HG03469 (cell line): ENCODE measurements around the gene ZNF79.
A peak's percentile ranks its signal among the peaks of the same experiment; 100 is the strongest.

Experiments
- ATAC-seq: cut with Tn5 transposase; IDR thresholded peaks from one replicate; pipeline ENCODE4 v1.9.1; 2021; ENCODE audit warnings: mild to moderate bottlenecking, moderate library complexity, moderate number of reproducible peaks; ENCODE audit not compliant: unreplicated experiment

The ZNF79 gene

GRCh38 chr9:127422787-127423186, 1.4 kb upstream of the ZNF79 start:
- no peak for ATAC-seq

- no peak for ATAC-seq
Measured at GRCh38 chr9:127423476-127423933, 677 bp upstream of the ZNF79 start.

DNA sequence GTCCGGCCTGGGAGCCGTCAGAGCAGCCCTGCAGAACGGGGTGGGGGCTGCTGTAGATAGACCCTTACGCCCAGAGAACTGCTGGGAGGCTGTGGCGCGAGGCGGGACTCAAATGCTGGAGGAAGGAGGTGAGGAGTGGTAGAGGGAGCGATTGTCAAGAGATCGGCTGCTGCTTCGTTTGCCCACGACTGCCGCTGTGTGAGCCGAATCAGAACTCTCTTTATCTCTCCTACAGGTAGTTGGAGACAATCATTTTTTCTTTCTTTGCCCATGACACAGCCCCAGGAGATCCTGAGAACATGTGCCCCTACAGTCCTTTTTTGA, 456 bp downstream of the ZNF79 start:
- no peak for ATAC-seq

- ATAC-seq, result no peak
Measured at GRCh38 chr9:127426756-127427155, 2.6 kb downstream of the ZNF79 start.

DNA sequence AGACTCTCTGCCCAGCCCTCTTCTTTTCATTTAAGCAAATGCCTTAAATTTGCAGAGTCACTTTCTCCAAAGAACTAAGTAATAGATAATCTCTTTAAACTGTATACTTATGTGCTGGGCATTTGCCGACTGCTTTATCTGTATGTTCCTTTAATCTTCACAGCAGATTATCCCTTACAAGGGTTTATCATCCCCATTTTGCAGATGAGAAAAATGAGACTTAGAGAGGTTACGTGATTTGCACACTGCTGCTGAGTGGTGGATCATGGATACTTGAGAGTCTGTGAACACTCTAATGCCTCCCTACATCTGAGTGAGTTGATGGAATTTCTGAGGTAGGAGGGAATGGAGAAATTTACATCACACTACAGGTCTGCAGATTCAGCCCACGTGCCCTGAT, 4.2 kb downstream of the ZNF79 start:
- ATAC-seq, result no peak

DNA sequence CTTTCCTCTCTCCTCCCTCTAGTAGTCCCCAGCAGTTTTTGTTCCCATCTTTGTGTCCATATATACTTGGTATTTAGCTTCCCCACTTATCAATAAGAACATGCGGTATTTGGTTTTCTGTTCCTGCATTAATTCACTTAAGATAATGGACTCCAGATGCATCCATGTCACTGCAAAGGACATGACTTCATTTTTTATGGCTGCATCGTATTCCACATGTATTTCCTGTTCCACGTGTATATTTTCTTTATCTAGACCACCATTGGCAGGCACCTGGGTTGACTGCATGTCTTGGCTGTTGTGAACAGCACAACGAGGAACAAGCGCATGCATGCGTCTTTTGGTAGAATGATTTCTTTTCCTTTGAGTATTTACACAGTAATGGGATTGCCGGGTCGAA, 6.2 kb downstream of the ZNF79 start:
- no peak for ATAC-seq

- no peak for ATAC-seq
Measured at GRCh38 chr9:127437497-127438264, 13.5 kb downstream of the ZNF79 start.

DNA sequence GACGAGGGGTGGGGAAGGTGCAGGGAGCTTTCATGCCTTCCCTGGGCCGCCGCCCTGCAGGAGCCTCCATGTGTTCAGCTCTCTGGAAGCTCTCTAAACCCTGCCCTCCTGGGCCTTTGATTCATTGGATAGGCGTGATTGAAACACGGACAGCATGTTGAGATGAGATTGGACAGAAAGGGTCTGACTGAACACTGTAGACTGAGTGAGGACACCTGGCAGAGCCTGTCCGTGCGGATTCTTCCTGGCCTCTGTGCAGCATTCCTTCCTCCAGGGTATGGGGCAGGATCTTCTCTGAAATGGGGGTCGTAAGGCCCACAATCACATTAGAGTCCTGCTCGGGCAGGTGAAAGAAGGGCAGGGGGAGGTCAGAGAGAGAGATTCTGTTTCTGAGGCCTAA, 14.2 kb downstream of the ZNF79 start:
- ATAC-seq, result no peak

DNA sequence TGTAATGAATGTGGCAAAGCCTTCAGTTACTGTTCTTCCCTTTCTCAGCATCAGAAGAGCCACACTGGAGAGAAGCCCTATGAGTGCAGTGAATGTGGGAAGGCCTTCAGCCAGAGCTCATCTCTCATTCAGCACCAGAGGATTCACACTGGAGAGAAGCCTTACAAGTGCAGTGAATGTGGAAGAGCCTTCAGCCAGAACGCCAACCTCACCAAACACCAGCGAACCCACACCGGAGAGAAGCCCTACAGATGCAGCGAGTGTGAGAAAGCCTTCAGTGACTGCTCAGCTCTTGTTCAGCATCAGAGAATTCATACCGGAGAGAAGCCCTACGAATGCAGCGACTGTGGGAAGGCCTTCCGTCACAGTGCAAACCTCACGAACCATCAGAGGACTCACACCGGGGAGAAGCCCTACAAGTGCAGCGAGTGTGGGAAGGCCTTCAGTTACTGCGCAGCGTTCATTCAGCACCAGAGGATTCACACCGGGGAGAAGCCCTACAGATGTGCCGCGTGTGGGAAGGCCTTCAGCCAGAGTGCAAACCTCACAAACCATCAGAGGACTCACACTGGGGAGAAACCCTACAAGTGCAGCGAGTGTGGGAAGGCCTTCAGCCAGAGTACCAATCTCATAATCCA, 20.2 kb downstream of the ZNF79 start:
- no peak for ATAC-seq

DNA sequence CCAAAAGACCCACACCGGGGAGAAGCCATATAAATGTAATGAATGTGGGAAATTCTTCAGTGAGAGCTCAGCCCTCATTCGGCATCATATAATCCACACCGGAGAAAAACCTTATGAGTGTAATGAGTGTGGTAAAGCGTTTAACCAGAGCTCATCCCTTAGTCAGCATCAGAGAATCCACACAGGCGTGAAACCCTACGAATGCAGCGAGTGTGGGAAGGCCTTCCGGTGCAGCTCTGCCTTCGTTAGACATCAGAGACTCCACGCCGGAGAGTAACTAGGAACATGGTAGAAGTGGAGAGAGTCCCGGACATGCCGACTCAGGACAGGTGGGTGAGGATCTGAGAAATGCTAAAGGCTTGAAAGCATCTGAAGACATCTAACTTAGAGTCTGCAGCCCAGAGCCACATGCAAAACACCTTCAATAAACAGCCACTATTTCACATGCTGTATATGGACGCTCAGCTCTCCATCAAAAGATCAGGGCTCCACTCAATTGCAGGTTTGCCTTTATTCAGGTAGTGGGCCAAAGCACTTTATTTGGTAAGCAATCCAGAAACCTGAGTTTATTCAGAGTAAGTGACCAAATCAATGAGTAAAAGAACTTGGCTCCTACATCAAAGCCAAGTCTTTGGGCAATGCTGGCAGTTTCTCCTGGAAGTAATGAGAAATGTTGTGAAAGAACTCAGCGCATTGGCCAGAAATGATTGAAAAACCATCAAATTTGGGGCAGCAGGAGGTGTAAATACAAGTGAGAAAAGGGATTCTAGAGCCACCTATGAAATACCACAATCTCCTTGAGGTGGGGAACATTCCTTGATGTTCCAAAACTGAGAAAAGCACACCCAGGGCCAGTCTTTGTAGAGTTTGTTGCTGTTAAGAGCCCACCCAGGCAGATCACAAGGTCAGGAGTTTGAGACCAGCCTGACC, 21.0 kb downstream of the ZNF79 start:
- ATAC-seq, result no peak

DNA sequence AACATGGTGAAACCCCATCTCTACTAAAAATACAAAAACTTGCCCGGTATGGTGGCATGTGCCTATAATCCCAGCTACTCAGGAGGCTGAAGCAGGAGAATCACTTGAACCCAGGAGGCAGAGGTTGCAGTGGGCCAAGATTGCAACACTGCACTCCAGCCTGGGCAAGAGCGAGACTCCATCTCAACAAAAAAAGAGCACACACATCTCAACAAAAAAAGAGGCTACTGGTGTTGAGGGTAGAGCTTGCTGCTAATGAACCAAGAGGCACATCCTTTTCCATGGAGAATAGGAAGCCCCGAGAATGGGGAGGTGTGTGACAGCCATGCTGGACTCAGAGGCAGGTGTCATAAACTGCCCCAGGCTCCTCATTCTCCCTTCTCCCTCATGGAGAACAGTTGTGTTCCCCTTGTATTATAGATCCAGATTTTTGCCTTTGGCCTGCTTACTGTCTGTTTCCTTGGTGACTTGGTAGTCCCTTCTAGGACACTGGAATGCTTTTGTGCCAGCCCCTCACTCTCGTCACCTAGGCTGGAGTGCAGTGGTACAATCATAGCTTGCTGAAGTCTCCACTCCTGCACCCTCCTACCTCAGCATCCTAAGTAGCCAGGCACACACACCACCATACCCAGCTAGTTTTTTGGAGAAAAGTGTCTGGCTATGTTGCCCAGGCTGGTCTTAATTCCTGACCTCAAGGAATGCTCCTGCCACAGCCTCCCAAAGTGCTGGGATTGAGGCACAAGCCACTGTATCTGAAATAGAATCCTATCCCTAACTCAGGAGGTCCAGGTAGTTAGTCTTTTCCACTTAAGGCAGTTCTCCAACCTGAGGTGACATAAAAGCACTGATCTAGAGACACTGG, 21.9 kb downstream of the ZNF79 start:
- ATAC-seq, result no peak

DNA sequence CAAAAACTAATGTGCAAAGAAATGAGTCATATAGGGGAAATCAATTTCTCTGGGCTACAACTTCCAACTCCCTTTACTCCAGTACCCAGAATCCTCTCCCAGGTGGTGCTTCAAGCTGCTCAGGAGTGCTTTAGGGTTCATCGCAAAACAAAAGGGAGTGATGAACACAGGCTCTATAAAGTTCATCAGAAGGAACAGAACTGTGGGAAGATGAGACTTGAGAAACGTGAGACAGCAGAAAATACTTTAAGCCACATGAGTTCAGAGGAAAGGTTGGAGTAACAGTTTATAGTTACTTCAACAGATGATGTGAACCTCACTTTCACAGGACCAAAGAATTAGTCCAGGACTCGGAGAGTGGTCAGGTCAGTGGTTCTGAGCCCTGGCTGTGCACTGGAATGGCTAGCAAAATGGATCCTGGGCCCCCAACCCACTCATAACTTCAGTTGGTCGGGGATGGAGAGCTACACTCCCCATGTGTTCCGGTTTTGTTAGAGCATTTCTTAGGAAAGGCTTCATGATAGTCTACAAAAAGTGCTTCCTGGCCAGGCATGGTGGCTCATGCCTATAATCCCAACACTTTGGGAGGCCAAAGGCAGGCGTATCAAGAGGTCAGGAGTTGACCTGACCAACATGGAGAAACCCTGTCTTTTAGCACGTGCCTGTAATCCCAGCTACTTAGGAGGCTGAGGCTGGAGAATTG, 22.7 kb downstream of the ZNF79 start:
- no peak for ATAC-seq

- ATAC-seq, result no peak
Measured at GRCh38 chr9:127447416-127448111, 23.4 kb downstream of the ZNF79 start.

- ATAC-seq, result no peak
Measured at GRCh38 chr9:127448112-127448805, 24.1 kb downstream of the ZNF79 start.

DNA sequence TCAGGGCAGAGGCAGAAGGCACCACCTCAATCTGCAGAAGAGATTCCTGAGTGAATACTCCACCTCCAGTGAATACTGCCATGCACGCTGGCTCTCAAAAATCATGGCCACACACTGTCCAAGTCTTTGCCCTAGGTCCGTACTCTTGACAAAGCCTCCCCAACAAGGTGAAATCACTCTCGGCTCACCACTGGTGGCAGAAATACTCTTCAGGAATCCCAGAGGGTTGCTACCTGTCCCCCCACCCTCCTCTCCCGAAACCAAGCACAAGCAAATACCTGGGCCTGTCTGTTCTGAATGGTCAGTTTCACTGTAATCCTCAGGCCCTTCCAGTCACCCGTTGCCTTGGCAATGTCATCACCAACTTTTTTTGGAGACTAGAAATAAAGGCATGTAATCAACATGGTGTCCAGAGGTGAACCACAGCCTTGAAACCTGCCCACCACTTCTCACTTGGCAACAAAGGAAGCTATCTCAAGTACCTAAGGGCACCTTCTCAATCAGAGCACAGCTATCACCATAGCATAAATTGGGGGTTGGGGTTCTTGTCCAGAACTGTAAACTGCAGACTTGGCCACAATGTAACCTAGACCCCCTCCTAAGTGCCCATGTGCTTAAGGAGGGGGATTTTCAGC, 25.3 kb downstream of the ZNF79 start:
- no peak for ATAC-seq

DNA sequence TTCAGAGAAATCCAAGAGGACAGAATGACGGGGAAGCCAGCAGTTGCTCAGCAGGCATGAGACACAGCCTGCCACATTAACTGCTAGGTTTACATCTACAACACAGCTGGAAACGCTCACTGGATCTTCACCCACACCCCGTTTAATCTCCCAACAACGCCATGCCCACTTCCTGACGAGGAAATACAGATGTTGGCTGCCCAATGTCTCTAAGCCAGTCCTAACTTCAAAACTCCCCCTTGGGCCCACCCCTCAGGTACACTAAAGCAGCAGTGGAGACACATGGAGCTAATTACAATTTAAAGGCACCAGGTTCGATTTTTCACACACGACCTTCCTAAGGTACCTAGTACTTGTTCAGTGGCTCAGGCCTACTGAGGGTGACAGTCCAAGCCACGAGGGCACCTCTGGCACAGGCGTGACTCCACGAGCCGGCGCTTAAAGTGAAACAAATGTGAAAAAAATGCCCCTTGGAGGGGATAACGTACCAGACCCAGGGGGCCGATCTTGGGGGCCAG, 26.1 kb downstream of the ZNF79 start:
- no peak for ATAC-seq

- peak; percentile 52 for ATAC-seq
Measured at GRCh38 chr9:127450830-127451607, 26.8 kb downstream of the ZNF79 start, which contains the start of the genes LRSAM1 and RPL12. TSS of gene LRSAM1 (plus strand) at chr9:127451510. CDS start at chr9:127454528, 3,018 bp downstream. TSS of gene RPL12 (minus strand) at chr9:127451406. CDS start at chr9:127451317, 89 bp downstream.
